22Rv1 (cell line): Measurements from ENCODE around the gene ANGPTL2.

Experiments used
- H3K27ac ChIP-seq: fragments of 450-650 bp; 2 replicates; pipeline ENCODE4 v1.5.1; 2017
- CTCF ChIP-seq: fragments of 450-650 bp; IDR thresholded peaks from 2 replicates; pipeline ENCODE4 v1.5.1; 2017; ENCODE audit warnings: mild to moderate bottlenecking
- ZFX ChIP-seq: fragments of 450-650 bp; IDR thresholded peaks from 2 replicates; pipeline ENCODE4 v1.6.1; 2017; ENCODE audit warnings: antibody characterized with exemption, borderline replicate concordance

The ANGPTL2 gene

GRCh38 chr9:127079446-127080140 is 42.8 kb downstream of the ANGPTL2 start:
- H3K27ac ChIP-seq: no peak overlapping the region
- TF ChIP-seq CTCF (no peak), ZFX (no peak)

- TF ChIP-seq CTCF (no peak), ZFX (no peak)
- H3K27ac ChIP-seq: no peak overlapping the region
Measured at GRCh38 chr9:127078988-127079387, 43.4 kb downstream of the ANGPTL2 start.

GRCh38 chr9:127078336-127078735 is 44.1 kb downstream of the ANGPTL2 start:
- no peak overlapping the region for H3K27ac ChIP-seq
- no peak for TF ChIP-seq ZFX
- TF ChIP-seq CTCF: no peak

- no peak overlapping the region for H3K27ac ChIP-seq
- no peak for TF ChIP-seq ZFX
- TF ChIP-seq CTCF: no peak
Measured at GRCh38 chr9:127077644-127077946, 44.8 kb downstream of the ANGPTL2 start.

GRCh38 chr9:127076860-127077643 is 45.4 kb downstream of the ANGPTL2 start:
- no peak overlapping the region for H3K27ac ChIP-seq
- TF ChIP-seq ZFX (no peak), CTCF (no peak)

GRCh38 chr9:127075624-127076372 is 46.6 kb downstream of the ANGPTL2 start:
- H3K27ac ChIP-seq: no peak overlapping the region
- no peak for TF ChIP-seq CTCF
- TF ChIP-seq ZFX: no peak
